AG20443 (cell line): ENCODE data around the gene NCBP2L.
A peak's percentile ranks its signal among the peaks of the same experiment; 100 is the strongest.
"Not testable (repeated sequence)": the region's sequence is repeated elsewhere in the genome, so short reads cannot be mapped to it uniquely, and the experiment has no call there.

Source experiments
- DNase-seq: peaks from one replicate; pipeline ENCODE4 v3.0.0; 2012; ENCODE audit warnings: low spot score, mixed read lengths

NCBP2L gene

DNA sequence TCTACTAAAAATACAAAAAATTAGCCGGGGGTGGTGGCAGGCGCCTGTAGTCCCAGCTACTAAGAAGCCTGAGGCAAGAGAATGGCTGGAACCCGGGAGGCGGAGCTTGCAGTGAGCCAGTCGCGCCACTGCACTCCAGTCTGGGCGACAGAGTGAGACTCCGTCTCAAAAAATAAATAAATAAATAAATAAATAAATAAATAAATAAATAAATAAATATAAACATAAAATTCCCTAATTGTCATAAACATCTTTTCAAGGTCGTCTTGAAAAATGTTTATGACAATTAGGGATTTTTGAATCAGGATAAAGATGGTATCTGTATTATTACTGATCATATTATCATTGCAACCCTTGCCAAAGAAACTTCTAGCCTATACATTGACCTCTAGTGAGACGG, 32.5 kb downstream of the NCBP2L start:
- not testable (repeated sequence) for DNase-seq

DNA sequence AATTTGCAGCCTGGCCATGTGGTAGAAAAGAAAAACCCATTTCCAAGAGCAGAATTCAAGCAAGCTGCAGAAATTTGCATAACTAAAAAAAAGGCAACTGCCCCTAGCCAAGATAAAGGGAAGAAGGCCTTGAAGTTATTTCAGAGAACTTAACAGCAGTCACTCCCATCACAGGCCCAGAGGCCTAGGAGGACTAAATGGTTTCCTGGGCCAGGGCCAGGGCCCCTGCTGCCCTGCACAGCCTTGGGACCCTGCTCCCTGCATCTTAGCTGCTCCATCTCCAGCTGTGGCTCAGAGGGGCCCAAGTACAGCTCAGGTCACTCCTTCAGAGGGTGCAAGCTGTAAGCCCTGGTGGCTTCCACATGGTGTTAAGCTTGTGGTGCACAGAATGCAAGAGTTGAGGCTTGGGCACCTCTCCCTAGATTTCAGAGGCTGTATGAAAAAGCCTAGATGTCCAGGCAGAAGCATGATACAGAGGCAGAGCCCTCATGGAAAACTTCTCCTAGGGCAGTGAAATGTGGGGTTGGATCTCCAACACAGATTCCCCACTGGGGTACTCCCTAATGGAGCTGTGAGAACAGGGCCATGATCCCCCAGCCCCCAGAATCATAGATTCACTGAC, 41.5 kb downstream of the NCBP2L start:
- no peak for DNase-seq

DNA sequence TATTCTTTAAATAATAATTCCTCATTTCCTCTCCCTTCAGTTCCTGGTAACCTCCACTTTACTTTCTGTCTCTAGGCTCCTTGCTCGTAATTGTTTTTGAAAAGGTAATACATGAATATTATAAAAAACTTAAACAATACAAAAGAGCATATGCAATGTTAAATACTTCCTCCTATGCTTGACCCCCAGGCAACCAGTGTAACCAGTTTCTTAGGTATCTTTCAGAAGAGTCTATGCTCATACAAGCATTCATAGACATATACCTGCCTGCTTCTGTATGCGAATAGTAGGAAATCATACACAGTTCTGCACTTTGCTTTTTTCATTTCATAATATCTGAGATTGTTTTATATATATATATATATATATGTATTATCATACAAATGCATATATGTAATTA, 45.5 kb downstream of the NCBP2L start:
- DNase-seq: no peak

DNA sequence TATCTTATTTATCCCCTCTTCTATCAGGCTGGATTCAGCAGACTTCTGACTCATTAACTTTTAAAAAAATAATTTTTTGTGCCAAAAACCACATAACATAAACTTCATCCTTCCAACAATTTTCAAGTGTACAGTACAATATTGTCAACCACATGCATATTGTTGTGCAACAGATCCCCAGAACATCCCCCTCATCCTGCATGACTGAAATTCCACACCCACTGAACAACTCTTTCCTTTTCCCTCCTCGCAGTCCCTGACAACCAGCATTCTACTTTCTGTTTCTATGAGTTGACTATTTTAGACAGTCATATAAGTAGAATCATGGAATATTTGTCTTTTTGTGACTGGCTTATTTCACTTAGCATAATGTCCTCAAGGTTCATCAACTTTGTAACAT, 45.9 kb downstream of the NCBP2L start:
- DNase-seq: peak; percentile 35

DNA sequence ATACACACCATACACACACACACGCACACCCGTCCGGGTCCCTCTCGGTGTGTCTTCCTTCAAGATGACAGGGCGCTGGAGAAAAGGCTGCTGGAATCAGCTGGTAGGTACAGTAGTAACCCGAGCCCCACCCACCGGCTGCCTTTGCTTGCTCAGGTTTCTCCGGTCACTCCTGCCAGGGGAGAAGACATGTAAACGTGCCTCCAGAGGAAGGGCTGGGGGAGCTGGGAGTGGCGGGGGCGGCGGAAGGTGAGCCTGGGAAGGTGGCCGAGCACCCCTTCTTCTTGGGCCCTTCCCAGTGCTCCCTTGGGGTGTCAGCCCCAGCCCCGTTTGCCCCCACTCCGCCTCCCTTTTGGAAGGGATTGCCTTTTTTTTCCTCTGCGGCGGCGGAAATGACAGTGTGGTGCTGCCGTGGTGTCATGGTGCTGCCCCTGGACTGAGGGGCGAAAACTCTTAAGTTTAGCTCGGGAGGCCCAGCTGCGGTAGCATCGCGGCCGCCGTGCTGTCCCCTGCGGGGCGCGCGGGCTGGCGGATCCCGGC, 48.2 kb downstream of the NCBP2L start, which contains the start of gene MID2:
TSS of gene MID2 (plus strand) at position 169 of the 540 bp plus-strand sequence. CDS start 561 bp downstream, outside the sequence.
- peak; percentile 29 for DNase-seq

DNA sequence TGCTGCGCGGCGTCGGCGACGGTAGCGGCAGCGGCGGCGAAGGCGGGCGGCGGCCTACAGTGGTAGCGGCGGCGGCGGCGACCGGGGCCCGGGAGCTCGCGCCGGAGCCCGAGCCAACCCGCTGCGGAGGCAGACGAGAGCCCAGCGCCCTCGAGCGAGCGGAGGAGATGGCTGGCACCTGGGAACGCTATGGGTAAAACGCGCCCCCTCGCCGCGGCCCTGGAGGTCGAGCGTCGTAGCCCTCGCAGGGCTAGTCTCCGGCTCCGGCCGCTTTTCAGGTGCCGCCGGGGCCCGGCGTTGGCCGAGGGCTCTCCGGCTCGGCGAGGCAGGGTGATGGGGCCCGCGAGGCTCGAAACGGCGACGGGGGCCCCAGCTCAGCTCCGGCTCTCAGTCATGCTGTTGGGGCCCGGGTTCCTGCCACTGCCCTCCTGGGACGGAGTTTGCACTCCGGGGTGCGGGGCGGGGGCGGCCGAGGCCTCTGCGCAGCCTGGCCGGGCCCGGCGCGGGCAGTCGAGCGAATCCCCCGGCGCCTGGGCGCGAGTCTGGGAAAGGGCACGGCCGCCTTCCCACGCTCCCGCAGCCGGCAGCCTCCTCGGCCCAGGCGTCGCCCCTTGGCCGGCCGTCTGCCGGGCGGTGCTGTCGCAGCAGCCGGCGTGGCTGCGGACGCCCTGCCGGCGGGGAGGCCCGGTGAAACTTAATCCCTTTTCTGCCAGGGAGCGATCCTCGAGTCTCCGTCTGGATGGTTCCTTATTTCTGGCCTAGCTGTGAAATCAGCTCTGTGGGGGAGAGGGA, 48.9 kb downstream of the NCBP2L start:
- DNase-seq: peak; percentile 60

DNA sequence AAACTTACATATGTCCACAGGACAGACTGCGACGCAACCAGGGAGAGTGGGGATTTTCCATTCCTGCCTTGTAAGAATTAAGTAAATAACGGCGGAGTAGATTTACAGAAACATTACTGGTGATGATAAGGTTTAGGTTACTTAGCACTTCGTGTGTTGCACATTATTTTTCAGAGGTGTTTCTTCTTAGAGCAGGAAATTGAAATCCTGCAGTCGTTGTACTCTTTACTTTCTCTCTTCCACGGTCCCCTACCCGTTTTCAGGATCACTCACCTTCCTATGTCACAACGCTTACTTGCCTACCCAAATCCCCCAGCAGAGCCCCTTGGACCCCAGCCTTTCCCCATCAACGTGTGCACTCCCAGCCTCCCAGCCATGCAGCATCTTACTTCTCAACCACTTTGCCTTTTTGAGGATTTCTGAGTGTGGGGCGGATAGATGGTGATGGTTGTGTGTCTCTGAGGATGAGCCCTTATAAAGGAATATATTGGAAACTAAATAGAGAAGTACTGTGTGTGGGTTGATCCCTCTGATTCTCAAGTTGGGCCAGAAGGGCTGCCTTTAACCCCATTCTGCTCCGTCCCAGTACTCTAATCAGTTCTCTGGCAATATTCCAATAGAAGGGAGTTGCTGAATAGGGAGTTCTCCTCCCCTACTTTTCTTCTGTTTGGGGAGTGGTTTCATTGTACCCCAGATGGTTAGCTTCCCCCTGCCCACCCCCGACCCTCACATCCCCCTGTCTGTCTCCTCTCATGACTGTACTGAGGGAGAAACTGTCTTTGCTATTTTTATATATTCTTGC, 49.7 kb downstream of the NCBP2L start:
- DNase-seq: no peak

DNA sequence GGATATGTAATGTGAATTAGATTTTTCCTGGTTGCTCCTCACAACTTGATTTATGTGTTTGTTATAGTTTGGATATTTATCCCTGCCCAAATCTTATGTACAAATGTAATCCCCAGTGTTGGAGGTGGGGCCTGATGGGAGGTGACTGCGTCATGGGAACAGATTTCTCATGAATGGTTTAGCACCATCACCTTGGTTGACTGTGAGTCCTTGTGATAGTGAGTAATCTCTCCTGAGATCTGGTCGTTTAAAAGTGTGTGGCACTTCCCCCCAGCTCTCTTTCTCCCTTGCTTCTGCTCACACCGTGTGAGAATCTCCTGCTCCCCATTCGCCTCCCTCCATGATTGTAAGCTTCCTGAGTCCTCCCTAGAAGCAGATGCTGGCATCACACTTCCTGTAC, 50.3 kb downstream of the NCBP2L start:
- no peak for DNase-seq

DNA sequence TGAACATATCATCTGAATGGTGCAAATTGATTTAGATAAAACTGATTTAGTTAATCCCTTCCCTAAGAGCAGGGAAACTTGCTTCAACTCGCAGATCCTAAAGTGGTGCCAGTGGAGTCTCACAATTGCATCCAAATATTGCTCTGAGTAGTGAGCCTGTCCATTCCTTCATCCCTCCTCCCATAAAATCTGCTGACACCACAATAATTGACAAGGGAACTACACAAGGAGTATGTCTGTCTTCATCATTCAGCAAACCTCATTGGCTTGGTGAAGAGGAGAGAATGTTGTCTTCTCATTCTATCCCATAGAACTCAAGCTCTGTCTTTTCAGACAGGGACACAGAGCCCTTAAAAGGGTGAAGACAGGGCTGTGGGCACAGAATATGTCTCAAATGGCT, 52.3 kb downstream of the NCBP2L start:
- DNase-seq: no peak

DNA sequence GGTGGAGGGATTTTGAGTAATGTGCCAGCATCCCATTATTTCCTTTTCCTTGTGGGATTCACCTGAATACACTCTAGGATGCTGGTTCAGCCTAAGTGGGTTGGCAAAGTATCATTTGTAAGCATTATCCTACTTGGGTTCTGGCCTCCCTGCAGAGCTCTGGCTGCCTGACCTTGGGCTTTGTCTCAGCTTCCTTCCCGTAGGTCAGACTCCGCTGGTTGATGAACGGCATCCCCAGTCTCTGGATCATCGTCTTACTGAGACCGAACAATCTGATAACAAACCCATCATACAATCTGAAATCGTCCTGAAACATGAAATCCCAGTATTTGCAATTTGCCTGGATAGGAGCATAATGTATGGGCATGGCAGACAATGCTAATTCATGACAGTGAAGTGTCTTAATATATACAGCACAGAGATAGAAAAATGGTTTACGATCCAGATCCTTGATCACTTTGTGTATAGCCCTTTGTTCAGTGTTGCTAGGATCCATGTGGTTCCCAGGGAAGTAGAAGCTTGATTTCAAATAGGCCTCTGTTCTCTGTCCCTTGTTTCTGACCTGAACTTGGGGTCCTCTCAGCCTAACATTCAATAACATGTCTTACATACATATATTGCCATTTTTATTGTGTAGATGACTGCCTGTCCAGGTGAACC, 53.7 kb downstream of the NCBP2L start:
- no peak for DNase-seq

DNA sequence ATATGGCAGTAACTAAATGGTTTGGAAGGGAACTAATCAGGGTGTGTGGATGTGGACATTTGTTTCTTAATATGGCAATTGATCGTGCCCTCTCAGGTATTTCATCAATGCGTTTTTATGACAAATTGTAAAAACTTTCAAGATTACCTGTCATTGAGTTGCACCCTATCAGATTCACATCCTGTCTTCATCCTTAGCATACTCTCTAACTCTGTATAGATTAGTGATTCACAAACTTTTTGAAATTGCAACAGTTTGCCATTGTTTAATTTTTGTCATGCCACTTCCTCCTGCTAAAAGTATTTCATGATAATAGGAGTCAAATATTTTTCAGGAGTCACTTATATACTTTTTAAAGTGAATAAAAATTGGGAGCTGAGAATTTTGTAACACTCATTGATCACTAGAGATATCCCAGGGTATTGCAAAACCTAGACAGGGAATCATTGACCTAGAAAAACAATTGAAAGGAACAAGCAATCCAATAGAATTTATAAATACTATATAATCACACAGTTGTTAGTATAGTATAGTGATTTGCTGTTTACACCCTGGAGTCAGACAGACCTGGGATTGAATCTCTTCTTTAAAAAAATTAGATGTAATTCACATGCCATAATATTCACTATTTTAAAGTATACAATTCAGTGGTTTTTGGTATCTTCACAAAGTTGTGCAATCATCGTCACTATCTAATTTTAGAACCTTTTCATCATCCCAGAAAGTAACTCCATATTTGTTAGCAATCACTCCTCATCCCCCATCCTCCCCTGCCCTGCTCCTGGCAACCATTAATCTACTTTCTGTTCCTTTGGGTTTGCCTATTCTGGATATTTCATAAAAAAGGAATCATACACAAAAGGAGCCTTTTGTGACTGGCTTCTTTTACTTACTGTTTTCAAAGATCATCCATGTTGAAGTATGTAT, 57.0 kb downstream of the NCBP2L start:
- DNase-seq: no peak

DNA sequence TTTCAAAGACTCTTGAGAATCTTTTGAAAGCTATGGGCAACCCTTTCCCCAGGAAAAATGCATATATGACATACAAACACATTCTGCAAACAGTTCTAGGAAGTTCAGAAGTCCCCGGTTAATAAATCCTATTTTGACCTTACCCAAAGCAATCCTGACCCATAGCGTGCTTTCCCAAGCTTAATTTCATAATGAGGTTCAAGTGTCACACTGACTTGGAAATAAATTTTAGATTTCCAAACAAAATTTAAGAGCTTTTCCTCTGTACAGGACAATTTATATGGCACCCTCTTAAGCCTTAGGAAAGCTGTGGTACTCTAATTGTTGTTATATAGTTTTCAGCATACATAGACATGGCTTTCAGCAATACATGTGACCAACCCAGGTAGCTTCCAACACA, 59.4 kb downstream of the NCBP2L start:
- DNase-seq: no peak

DNA sequence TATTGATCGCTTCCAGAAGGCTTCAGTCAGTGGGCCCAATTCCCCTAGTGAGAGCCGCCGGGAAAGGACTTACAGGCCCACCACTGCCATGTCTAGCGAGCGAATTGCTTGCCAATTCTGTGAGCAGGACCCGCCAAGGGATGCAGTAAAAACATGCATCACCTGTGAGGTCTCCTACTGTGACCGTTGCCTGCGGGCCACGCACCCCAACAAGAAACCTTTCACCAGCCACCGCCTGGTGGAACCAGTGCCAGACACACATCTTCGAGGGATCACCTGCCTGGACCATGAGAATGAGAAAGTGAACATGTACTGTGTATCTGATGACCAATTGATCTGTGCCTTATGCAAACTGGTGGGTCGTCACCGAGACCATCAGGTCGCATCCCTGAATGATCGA, 63.4 kb downstream of the NCBP2L start:
- no peak for DNase-seq

DNA sequence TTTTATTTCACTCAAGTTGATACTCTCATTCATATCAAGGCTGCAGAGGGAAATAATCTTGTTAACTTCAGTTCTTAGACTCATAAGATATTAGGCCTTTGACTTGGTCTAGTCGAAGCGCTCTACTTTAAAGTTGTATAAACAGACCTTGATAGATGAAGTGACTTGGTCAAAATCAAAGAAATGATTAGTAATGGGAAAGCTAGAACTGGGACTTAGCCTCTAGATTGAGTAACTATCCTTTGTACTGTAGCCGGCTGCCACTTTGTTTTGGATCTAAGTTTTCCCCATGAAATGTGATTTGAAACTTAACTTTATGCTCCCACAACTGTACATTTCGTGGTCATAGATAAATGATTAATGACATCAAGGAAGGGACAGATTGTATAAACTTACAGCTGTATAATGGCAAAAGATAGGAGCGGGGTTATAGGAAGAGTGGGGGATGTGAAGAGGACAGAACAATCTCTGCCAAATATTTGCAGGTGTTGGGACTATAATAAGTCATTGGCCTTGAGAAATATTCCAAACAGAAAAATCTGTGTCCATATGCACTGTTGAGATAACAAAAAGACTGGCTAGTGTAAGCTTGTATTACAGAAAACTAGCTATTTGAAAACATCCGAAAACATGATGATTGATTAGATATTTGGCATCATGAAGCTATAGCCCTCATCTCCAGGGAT, 65.3 kb downstream of the NCBP2L start:
- DNase-seq: no peak
